ENCODE data around the gene PLEKHA4. TPM values are rescaled to one million over a fixed set of nuclear protein-coding genes. Genes with fewer than 3 reads are reported as not detected.
A peak's percentile ranks its signal among the peaks of the same experiment; 100 is the strongest.

The PLEKHA4 gene
- total and polyA plus RNA-seq, 2 donors = 4.1 to 17.3 TPM

DNA sequence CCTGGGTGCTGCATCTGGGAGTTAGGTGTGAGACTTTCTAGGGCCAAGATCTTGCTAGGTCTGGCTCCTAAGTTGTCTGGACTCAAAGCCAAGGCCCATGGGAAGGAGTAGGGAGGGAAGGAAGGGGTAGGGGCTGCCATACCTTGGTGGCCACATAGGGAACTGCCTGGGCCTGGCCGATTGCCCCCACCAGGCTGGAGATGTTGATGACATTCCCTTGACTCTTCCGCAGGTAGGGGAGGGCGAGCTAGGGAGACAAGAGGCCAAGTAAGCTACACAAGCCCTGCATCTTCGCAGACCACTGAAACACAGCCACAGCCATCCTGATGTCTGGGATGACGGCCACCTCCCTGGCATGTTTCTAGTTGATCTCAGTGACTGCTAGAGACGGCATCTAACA lies 53.5 kb downstream of the PLEKHA4 start:
- H3K9me3 ChIP-seq (ENCODE audit: control insufficient read depth in 2 of 2, insufficient read depth in 1 of 2, low read length in 1 of 2) = no peaks in the 10 kb centered on the region
- H3K4me1 ChIP-seq (ENCODE audit: control insufficient read depth in 2 of 2, insufficient read depth in 2 of 2, low read length in 2 of 2) = peaks cover 4 to 36% of the 10 kb centered on the region in 2 donors
- peaks cover 0 to 17% of the 10 kb centered on the region in 2 donors for H3K27me3 ChIP-seq (ENCODE audit: control insufficient read depth in 2 of 2, insufficient read depth in 1 of 2, low read length in 1 of 2)
- no peak overlapping the region for H3K4me3 ChIP-seq (ENCODE audit: low read length in 2 of 2)
- no peak overlapping the region for H3K27ac ChIP-seq (ENCODE audit: low read depth in 1 of 2, low read length in 1 of 2)
- no peak for DNase-seq (ENCODE audit: low read depth in 6 of 9, low spot score in 9 of 9)
- 96% methylated on average over 6 of the region's 6 CpGs for WGBS
- H3K36me3 ChIP-seq (ENCODE audit: control insufficient read depth in 2 of 2, insufficient read depth in 2 of 2, low read length in 1 of 2) = no peaks in the 10 kb centered on the region

GRCh38 chr19:48813123-48813913 lies 55.1 kb downstream of the PLEKHA4 start:
- Histone ChIP-seq H3K27ac (ENCODE audit: low read depth in 1 of 2, low read length in 1 of 2) (no peak overlapping the region), H3K4me1 (ENCODE audit: control insufficient read depth in 2 of 2, insufficient read depth in 2 of 2, low read length in 2 of 2) (peaks cover 7 to 36% of the 10 kb centered on the region in 2 donors), H3K4me3 (ENCODE audit: low read length in 2 of 2) (no peak overlapping the region), H3K27me3 (ENCODE audit: control insufficient read depth in 2 of 2, insufficient read depth in 1 of 2, low read length in 1 of 2) (peaks cover 0 to 17% of the 10 kb centered on the region in 2 donors), H3K36me3 (ENCODE audit: control insufficient read depth in 2 of 2, insufficient read depth in 2 of 2, low read length in 1 of 2) (no peaks in the 10 kb centered on the region), H3K9me3 (ENCODE audit: control insufficient read depth in 2 of 2, insufficient read depth in 1 of 2, low read length in 1 of 2) (no peaks in the 10 kb centered on the region)
- 92% methylated on average over 21 of the region's 21 CpGs for WGBS
- DNase-seq (ENCODE audit: low read depth in 6 of 9, low spot score in 9 of 9) = no peak

DNA sequence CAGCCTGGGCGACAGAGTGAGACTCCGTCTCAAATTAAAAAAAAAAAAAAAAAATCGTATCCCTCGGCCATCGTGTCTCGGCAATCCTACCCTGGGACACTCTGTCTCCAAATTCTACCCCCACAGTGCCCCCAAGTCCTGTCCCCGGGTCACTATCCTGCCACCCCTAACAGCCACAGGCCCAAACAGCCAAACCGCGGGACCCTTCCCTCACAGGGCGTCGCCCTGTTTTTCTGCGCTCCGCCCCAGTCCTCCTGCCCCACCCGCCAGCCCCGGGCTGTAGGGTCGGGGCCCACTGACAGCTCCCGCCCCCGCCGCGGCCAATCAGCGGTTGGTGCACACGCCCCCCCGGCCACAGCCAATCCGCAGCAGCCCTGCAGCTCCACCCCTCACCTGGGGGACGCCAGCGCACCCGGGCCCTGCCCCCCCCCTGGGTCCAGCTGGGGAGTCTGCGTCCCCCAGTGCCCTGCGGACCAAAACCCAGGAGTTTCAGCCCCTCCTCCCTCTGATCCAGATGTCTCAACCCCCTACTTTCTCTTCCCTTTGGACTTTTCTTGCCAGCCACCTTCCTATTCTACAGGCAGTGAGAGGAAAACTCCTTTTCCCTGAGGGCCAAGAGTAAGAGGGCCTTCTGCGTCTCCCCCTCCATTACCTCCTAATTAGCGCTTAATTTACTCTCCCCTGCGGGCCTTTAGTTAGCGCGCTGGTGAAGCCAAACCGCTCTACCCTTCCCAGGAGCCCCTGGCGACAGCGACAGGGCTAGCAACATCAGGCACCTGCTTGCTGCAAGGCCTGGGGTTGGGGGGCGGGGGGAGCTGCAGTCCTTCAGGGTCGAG lies 56.1 kb downstream of the PLEKHA4 start:
- peak in 5 of 9 donors; percentile 68 to 87 (median 75) for DNase-seq (ENCODE audit: low read depth in 6 of 9, low spot score in 9 of 9)
- peaks cover 0 to 17% of the 10 kb centered on the region in 2 donors for H3K27me3 ChIP-seq (ENCODE audit: control insufficient read depth in 2 of 2, insufficient read depth in 1 of 2, low read length in 1 of 2)
- H3K36me3 ChIP-seq (ENCODE audit: control insufficient read depth in 2 of 2, insufficient read depth in 2 of 2, low read length in 1 of 2) = peaks cover 2 to 7% of the 10 kb centered on the region in 2 donors
- H3K4me1 ChIP-seq (ENCODE audit: control insufficient read depth in 2 of 2, insufficient read depth in 2 of 2, low read length in 2 of 2) = peaks cover 7 to 36% of the 10 kb centered on the region in 2 donors
- 19% methylated on average over 39 of the region's 39 CpGs for WGBS
- no peaks in the 10 kb centered on the region for H3K9me3 ChIP-seq (ENCODE audit: control insufficient read depth in 2 of 2, insufficient read depth in 1 of 2, low read length in 1 of 2)
- H3K4me3 ChIP-seq (ENCODE audit: low read length in 2 of 2) = peak overlapping the region; percentile 14 to 39
- H3K27ac ChIP-seq (ENCODE audit: low read depth in 1 of 2, low read length in 1 of 2) = peak overlapping the region; percentile 62 to 77

DNA sequence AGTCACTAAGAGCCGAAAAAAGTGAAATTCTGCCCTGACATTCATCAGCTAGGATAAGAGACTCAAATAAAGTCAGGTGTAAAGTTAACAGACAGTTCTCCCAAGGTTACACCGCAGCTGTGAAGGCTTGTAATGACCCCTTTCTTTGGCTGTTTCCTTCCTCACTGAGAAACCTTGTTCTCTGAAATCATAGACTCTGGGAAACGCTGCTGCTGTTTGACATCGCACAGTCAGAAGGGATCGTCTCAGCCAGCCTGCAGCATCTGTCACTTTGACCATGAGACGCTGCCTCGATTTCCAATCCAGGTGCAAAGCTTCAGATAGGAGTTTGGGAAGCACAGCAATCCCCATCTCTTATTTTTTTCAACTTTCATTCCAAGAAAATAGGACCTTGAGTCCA lies 58.3 kb downstream of the PLEKHA4 start:
- Histone ChIP-seq H3K27ac (ENCODE audit: low read depth in 1 of 2, low read length in 1 of 2) (peak overlapping the region; percentile 28 to 49), H3K36me3 (ENCODE audit: control insufficient read depth in 2 of 2, insufficient read depth in 2 of 2, low read length in 1 of 2) (peaks cover 4 to 7% of the 10 kb centered on the region in 2 donors), H3K4me3 (ENCODE audit: low read length in 2 of 2) (peak overlapping the region; percentile 71 to 83), H3K27me3 (ENCODE audit: control insufficient read depth in 2 of 2, insufficient read depth in 1 of 2, low read length in 1 of 2) (peaks cover 0 to 17% of the 10 kb centered on the region in 2 donors), H3K4me1 (ENCODE audit: control insufficient read depth in 2 of 2, insufficient read depth in 2 of 2, low read length in 2 of 2) (peaks cover 7 to 30% of the 10 kb centered on the region in 2 donors), H3K9me3 (ENCODE audit: control insufficient read depth in 2 of 2, insufficient read depth in 1 of 2, low read length in 1 of 2) (peaks cover 0 to 5% of the 10 kb centered on the region in 2 donors)
- 14% methylated on average over 7 of the region's 7 CpGs for WGBS
- DNase-seq (ENCODE audit: low read depth in 6 of 9, low spot score in 9 of 9) = peak in 2 of 9 donors; percentile 26 to 63

- no peak for DNase-seq (ENCODE audit: low read depth in 6 of 9, low spot score in 9 of 9)
- peaks cover 7 to 30% of the 10 kb centered on the region in 2 donors for H3K4me1 ChIP-seq (ENCODE audit: control insufficient read depth in 2 of 2, insufficient read depth in 2 of 2, low read length in 2 of 2)
- H3K9me3 ChIP-seq (ENCODE audit: control insufficient read depth in 2 of 2, insufficient read depth in 1 of 2, low read length in 1 of 2) = peaks cover 0 to 5% of the 10 kb centered on the region in 2 donors
- H3K4me3 ChIP-seq (ENCODE audit: low read length in 2 of 2) = no peak overlapping the region
- 97% methylated on average over 13 of the region's 13 CpGs for WGBS
- peaks cover 4 to 7% of the 10 kb centered on the region in 2 donors for H3K36me3 ChIP-seq (ENCODE audit: control insufficient read depth in 2 of 2, insufficient read depth in 2 of 2, low read length in 1 of 2)
- H3K27me3 ChIP-seq (ENCODE audit: control insufficient read depth in 2 of 2, insufficient read depth in 1 of 2, low read length in 1 of 2) = peaks cover 0 to 15% of the 10 kb centered on the region in 2 donors
- no peak overlapping the region for H3K27ac ChIP-seq (ENCODE audit: low read depth in 1 of 2, low read length in 1 of 2)
These were observed 60.7 kb downstream of the PLEKHA4 start for GRCh38 chr19:48807590-48808308.

- no peak overlapping the region for H3K4me3 ChIP-seq (ENCODE audit: low read length in 2 of 2)
- H3K27me3 ChIP-seq (ENCODE audit: control insufficient read depth in 2 of 2, insufficient read depth in 1 of 2, low read length in 1 of 2) = peaks cover 0 to 10% of the 10 kb centered on the region in 2 donors
- WGBS = 97% methylated on average over 17 of the region's 17 CpGs
- peaks cover 7 to 22% of the 10 kb centered on the region in 2 donors for H3K4me1 ChIP-seq (ENCODE audit: control insufficient read depth in 2 of 2, insufficient read depth in 2 of 2, low read length in 2 of 2)
- H3K27ac ChIP-seq (ENCODE audit: low read depth in 1 of 2, low read length in 1 of 2) = no peak overlapping the region
- H3K36me3 ChIP-seq (ENCODE audit: control insufficient read depth in 2 of 2, insufficient read depth in 2 of 2, low read length in 1 of 2) = peaks cover 4 to 7% of the 10 kb centered on the region in 2 donors
- peak in 2 of 9 donors; percentile 61 to 63 for DNase-seq (ENCODE audit: low read depth in 6 of 9, low spot score in 9 of 9)
- peaks cover 0 to 5% of the 10 kb centered on the region in 2 donors for H3K9me3 ChIP-seq (ENCODE audit: control insufficient read depth in 2 of 2, insufficient read depth in 1 of 2, low read length in 1 of 2)
These were observed 61.4 kb downstream of the PLEKHA4 start for GRCh38 chr19:48806818-48807589.

DNA sequence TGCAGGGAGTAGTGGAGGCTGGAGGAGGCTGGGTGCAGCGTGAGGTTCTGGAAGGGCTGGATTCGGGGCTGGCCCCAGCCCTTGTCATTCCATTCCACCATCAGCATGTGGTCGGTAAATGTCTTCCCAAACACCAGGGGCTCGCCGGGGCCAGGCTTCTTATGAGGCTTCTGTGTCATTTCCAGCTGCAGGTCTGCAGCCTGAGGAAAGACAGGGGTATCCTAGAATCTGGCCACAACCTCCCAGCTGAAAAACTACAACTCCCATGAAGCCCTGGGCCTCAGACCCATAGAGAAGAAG lies 61.9 kb downstream of the PLEKHA4 start:
- peak in 3 of 9 donors; percentile 66 to 76 (median 71) for DNase-seq (ENCODE audit: low read depth in 6 of 9, low spot score in 9 of 9)
- Histone ChIP-seq H3K27ac (ENCODE audit: low read depth in 1 of 2, low read length in 1 of 2) (no peak overlapping the region), H3K4me1 (ENCODE audit: control insufficient read depth in 2 of 2, insufficient read depth in 2 of 2, low read length in 2 of 2) (peaks cover 7 to 17% of the 10 kb centered on the region in 2 donors), H3K9me3 (ENCODE audit: control insufficient read depth in 2 of 2, insufficient read depth in 1 of 2, low read length in 1 of 2) (peaks cover 0 to 5% of the 10 kb centered on the region in 2 donors), H3K36me3 (ENCODE audit: control insufficient read depth in 2 of 2, insufficient read depth in 2 of 2, low read length in 1 of 2) (peaks cover 4 to 7% of the 10 kb centered on the region in 2 donors), H3K27me3 (ENCODE audit: control insufficient read depth in 2 of 2, insufficient read depth in 1 of 2, low read length in 1 of 2) (peaks cover 0 to 5% of the 10 kb centered on the region in 2 donors), H3K4me3 (ENCODE audit: low read length in 2 of 2) (no peak overlapping the region)
- 92% methylated on average over 5 of the region's 5 CpGs for WGBS

DNA sequence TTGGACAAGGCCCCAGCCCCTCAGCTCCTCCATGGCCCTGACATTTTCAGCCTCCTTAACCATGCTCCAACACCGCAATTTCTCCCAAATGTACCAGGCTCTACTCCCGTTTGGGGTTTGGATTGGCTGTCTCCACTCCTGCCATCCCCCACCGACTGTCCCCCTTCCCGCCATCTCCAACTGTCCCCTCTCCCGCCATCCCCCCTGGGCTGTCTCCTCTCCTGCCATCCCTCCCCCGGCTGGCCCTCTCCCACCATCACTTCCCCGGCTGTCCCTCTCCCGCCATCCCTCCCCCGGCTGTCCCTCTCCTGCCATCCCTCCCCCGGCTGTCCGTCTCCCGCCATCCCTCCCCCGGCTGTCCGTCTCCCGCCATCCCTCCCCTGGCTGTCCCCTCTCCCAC lies 63.0 kb downstream of the PLEKHA4 start:
- no peaks in the 10 kb centered on the region for H3K27me3 ChIP-seq (ENCODE audit: control insufficient read depth in 2 of 2, insufficient read depth in 1 of 2, low read length in 1 of 2)
- H3K4me3 ChIP-seq (ENCODE audit: low read length in 2 of 2) = no peak overlapping the region
- H3K9me3 ChIP-seq (ENCODE audit: control insufficient read depth in 2 of 2, insufficient read depth in 1 of 2, low read length in 1 of 2) = peaks cover 0 to 5% of the 10 kb centered on the region in 2 donors
- peaks cover 4 to 7% of the 10 kb centered on the region in 2 donors for H3K36me3 ChIP-seq (ENCODE audit: control insufficient read depth in 2 of 2, insufficient read depth in 2 of 2, low read length in 1 of 2)
- WGBS = 98% methylated on average over 15 of the region's 15 CpGs
- H3K27ac ChIP-seq (ENCODE audit: low read depth in 1 of 2, low read length in 1 of 2) = no peak overlapping the region
- no peak for DNase-seq (ENCODE audit: low read depth in 6 of 9, low spot score in 9 of 9)
- H3K4me1 ChIP-seq (ENCODE audit: control insufficient read depth in 2 of 2, insufficient read depth in 2 of 2, low read length in 2 of 2) = peaks cover 7 to 9% of the 10 kb centered on the region in 2 donors
